ENCODE results near the gene PDE11A. TPM values are rescaled to one million over a fixed set of nuclear protein-coding genes. Genes with fewer than 3 reads are reported as not detected.

Gene PDE11A
- total and polyA plus RNA-seq, 2 of the 13 experiments (the other 11 are each of a cell fraction or from before 2014, with no cell fraction given) = 1.2 to 1.7 TPM

- no peaks in the 10 kb centered on the region for H3K36me3 ChIP-seq (replicated peaks in 1 of 2; ENCODE audit: control insufficient read depth in 1 of 2, insufficient read depth in 2 of 2, low read length in 2 of 2)
- intact Hi-C loops (cut with micrococcal nuclease; ENCODE audit: unreplicated experiment) (no loop called here), in situ Hi-C loops (cut with HindIII; ENCODE audit: extremely low pct_ligation_motif_present, low pct_unique_long_range_greater_than_20kb) (no loop called here)
- no peaks in the 10 kb centered on the region for H3K79me2 ChIP-seq (ENCODE audit: insufficient read depth, low read length)
- no peak overlapping the region for H3K4me3 ChIP-seq (replicated peaks in 1 of 3; ENCODE audit: insufficient read depth in 1 of 3, low read depth in 2 of 3, low read length in 3 of 3)
- no peaks in the 10 kb centered on the region for H3K9me3 ChIP-seq (ENCODE audit: low read length)
- POLR2A ChIA-PET = no interaction called here
- H3K4me2 ChIP-seq (ENCODE audit: low read depth, low read length) = no peak overlapping the region
- CTCF ChIA-PET (ENCODE audit: low intra/inter-chr PET ratio, low total read pairs) = no interaction called here
- BruUV-seq (replicated peaks) = no TSS peak
- TF ChIP-seq CEBPG (CRISPR knock-in tag; IDR thresholded peaks at IDR 0.05) (no peak), ZNF644 (CRISPR knock-in tag; IDR thresholded peaks at IDR 0.05; ENCODE audit: low read depth) (no peak), THYN1 (CRISPR knock-in tag; IDR thresholded peaks at IDR 0.05; ENCODE audit: borderline replicate concordance, low read depth) (no peak)
- no peak overlapping the region for H3K27ac ChIP-seq (ENCODE audit: extremely low read length, insufficient read depth, low read length)
- no peak overlapping the region for H3K9ac ChIP-seq (ENCODE audit: insufficient read depth, low read depth, low read length)
- ATAC-seq = no peak
- no peaks in the 10 kb centered on the region for H3K4me1 ChIP-seq (ENCODE audit: insufficient read depth, low read length)
- no peaks in the 10 kb centered on the region for H4K20me1 ChIP-seq (ENCODE audit: insufficient read depth, low read length)
- 51% methylated on average over 4 of the region's 4 CpGs for WGBS (ENCODE audit: low lambda C conversion rate)
- H2AFZ ChIP-seq (ENCODE audit: low read length) = no peak overlapping the region
- DNase-seq (ENCODE audit: low spot score) = no peak
- no peaks in the 10 kb centered on the region for H3K27me3 ChIP-seq (ENCODE audit: control insufficient read depth in 1 of 2, insufficient read depth in 2 of 2, low read length in 2 of 2)
- FAIRE-seq = no peak
Measured at GRCh38 chr2:177662895-177663294, 409.7 kb downstream of the PDE11A start.

DNA sequence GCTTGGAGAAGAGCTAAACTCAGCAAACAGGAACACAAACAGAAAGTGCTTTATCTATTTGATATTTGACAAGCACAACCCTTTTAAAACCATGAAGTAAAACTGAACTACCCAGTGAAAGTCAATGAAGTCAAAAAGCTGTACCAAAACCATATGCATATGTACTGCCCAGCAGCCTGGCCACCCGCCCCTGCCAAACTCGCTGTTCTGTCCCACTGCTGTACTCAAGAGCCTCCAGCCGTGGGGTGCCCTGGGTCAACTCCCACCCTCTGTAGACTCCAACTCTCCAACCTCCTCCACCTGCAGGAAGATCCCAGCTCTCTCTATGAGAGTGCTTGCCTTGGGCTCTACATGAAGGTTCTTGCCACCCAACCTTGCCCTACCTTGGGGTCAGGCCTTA lies 411.8 kb downstream of the PDE11A start:
- in situ Hi-C loops (cut with HindIII; ENCODE audit: extremely low pct_ligation_motif_present, low pct_unique_long_range_greater_than_20kb) = no loop called here
- intact Hi-C loops (cut with micrococcal nuclease; ENCODE audit: unreplicated experiment) = no loop called here
- no peaks in the 10 kb centered on the region for H3K9me3 ChIP-seq (ENCODE audit: low read length)
- 31% methylated on average over 3 of the region's 3 CpGs for WGBS (ENCODE audit: low lambda C conversion rate)
- POLR2A ChIA-PET = no interaction called here
- H4K20me1 ChIP-seq (ENCODE audit: insufficient read depth, low read length) = no peaks in the 10 kb centered on the region
- DNase-seq (ENCODE audit: low spot score) (no peak), ATAC-seq (no peak), FAIRE-seq (no peak)
- H3K4me2 ChIP-seq (ENCODE audit: low read depth, low read length) = no peak overlapping the region
- H3K79me2 ChIP-seq (ENCODE audit: insufficient read depth, low read length) = no peaks in the 10 kb centered on the region
- H3K36me3 ChIP-seq (replicated peaks in 1 of 2; ENCODE audit: control insufficient read depth in 1 of 2, insufficient read depth in 2 of 2, low read length in 2 of 2) = no peaks in the 10 kb centered on the region
- H3K9ac ChIP-seq (ENCODE audit: insufficient read depth, low read depth, low read length) = no peak overlapping the region
- CTCF ChIA-PET (ENCODE audit: low intra/inter-chr PET ratio, low total read pairs) = no interaction called here
- H3K4me3 ChIP-seq (replicated peaks in 1 of 3; ENCODE audit: insufficient read depth in 1 of 3, low read depth in 2 of 3, low read length in 3 of 3) = no peak overlapping the region
- TF ChIP-seq, protein P1, sequence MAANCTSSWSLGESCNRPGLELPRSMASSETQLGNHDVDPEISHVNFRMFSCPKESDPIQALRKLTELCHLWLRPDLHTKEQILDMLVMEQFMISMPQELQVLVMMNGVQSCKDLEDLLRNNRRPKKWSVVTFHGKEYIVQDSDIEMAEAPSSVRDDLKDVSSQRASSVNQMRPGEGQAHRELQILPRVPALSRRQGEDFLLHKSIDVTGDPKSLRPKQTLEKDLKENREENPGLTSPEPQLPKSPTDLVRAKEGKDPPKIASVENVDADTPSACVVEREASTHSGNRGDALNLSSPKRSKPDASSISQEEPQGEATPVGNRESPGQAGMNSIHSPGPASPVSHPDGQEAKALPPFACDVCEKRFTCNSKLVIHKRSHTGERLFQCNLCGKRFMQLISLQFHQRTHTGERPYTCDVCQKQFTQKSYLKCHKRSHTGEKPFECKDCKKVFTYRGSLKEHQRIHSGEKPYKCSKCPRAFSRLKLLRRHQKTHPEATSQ (CRISPR knock-in tag; IDR thresholded peaks at IDR 0.05; ENCODE audit: borderline replicate concordance) = no peak
- TF ChIP-seq SOX6 (IDR thresholded peaks at IDR 0.05) (no peak), SOX6 (CRISPR knock-in tag; IDR thresholded peaks at IDR 0.05) (no peak)
- H3K4me1 ChIP-seq (ENCODE audit: insufficient read depth, low read length) = no peaks in the 10 kb centered on the region
- H2AFZ ChIP-seq (ENCODE audit: low read length) = no peak overlapping the region
- no TSS peak for BruUV-seq (replicated peaks)
- no peaks in the 10 kb centered on the region for H3K27me3 ChIP-seq (ENCODE audit: control insufficient read depth in 1 of 2, insufficient read depth in 2 of 2, low read length in 2 of 2)
- H3K27ac ChIP-seq (ENCODE audit: extremely low read length, insufficient read depth, low read length) = no peak overlapping the region
